Type B pancreatic cell (in vitro differentiated cells): ENCODE results near the gene EIF4E2. TPM values are rescaled to one million over a fixed set of nuclear protein-coding genes. Genes with fewer than 3 reads are reported as not detected.

Experiments
- DNase-seq: peaks from one replicate; pipeline ENCODE4 v3.0.0; 2021; ENCODE audit warnings: mixed read lengths; ENCODE audit not compliant: unreplicated experiment; ENCODE audit errors: extremely low spot score
- H3K27ac Mint-ChIP-seq: 2 replicates; pipeline ENCODE4 v1.8.0; 2021; ENCODE audit warnings: mild to moderate bottlenecking, mixed read lengths
- H3K27me3 Mint-ChIP-seq: 2 replicates; pipeline ENCODE4 v1.8.0; 2021; ENCODE audit warnings: mixed read lengths
- H3K36me3 Mint-ChIP-seq: 2 replicates; pipeline ENCODE4 v1.8.0; 2021; ENCODE audit warnings: mixed read lengths
- H3K4me1 Mint-ChIP-seq: one replicate; pipeline ENCODE4 v1.8.0; 2021; ENCODE audit warnings: mixed read lengths; ENCODE audit not compliant: unreplicated experiment
- H3K4me3 Mint-ChIP-seq: 2 replicates; pipeline ENCODE4 v1.8.0; 2021; ENCODE audit warnings: mild to moderate bottlenecking, mixed read lengths
- H3K9me3 Mint-ChIP-seq: 2 replicates; pipeline ENCODE4 v1.8.0; 2021; ENCODE audit warnings: mixed read lengths
- total RNA-seq: library from RNA; stranded (reverse); gene quantifications from 2 replicates; pipeline ENCODE4 v1.2.1, GENCODE V29; 2021; ENCODE audit warnings: low replicate concordance
- TF ChIP-seq, protein P1 (sequence below): fragments of 200-600 bp; sonication (generic); conservative IDR thresholded peaks from 2 replicates; pipeline ENCODE4 v1.5.0; 2021; ENCODE audit warnings: antibody characterized with exemption, mild to moderate bottlenecking

Gene EIF4E2
- total RNA-seq, 1 donor from 2014 or later = 77.1 TPM

DNA sequence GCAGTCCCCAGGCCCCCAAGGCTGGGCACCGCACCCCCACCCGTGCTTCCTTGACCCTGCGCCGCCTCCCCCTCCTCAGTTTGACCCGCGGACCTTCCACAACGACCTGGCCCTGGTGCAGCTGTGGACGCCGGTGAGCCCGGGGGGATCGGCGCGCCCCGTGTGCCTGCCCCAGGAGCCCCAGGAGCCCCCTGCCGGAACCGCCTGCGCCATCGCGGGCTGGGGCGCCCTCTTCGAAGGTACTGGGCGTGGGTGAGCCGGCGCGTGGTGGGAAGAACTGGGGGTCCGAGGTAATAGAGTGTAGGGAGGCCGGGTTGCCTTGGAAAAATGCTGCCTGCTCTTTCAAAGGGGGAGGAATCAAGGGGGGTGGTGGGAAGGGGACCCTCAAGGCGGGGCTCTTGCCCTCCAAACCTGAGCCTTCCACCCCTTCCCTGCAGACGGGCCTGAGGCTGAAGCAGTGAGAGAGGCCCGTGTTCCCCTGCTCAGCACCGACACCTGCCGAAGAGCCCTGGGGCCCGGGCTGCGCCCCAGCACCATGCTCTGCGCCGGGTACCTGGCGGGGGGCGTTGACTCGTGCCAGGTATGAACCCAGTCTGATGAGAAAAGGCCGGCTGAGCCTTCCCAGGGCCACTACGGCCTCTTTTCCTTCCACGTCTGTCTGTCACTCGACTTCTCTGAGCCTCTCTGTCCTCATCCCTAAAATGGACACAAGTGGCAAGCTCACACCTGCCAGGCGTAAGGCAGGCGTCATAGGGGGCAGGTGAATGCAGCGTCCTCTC is 27.7 kb upstream of the EIF4E2 start:
- TF ChIP-seq, protein P1, sequence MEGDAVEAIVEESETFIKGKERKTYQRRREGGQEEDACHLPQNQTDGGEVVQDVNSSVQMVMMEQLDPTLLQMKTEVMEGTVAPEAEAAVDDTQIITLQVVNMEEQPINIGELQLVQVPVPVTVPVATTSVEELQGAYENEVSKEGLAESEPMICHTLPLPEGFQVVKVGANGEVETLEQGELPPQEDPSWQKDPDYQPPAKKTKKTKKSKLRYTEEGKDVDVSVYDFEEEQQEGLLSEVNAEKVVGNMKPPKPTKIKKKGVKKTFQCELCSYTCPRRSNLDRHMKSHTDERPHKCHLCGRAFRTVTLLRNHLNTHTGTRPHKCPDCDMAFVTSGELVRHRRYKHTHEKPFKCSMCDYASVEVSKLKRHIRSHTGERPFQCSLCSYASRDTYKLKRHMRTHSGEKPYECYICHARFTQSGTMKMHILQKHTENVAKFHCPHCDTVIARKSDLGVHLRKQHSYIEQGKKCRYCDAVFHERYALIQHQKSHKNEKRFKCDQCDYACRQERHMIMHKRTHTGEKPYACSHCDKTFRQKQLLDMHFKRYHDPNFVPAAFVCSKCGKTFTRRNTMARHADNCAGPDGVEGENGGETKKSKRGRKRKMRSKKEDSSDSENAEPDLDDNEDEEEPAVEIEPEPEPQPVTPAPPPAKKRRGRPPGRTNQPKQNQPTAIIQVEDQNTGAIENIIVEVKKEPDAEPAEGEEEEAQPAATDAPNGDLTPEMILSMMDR = no peak
- no peak for DNase-seq
- Mint-ChIP-seq H3K4me3 (no peak overlapping the region), H3K4me1 (peaks cover 6% of the 10 kb centered on the region), H3K27me3 (peaks cover 50% of the 10 kb centered on the region), H3K36me3 (no peaks in the 10 kb centered on the region), H3K9me3 (no peaks in the 10 kb centered on the region), H3K27ac (no peak overlapping the region)

DNA sequence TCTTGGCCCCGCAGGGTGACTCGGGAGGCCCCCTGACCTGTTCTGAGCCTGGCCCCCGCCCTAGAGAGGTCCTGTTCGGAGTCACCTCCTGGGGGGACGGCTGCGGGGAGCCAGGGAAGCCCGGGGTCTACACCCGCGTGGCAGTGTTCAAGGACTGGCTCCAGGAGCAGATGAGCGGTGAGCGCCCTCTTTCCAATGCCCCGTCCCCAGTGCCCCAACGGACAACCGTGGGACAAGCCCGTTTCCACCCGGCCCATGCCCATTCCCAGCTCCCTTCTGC is 27.1 kb upstream of the EIF4E2 start:
- Mint-ChIP-seq H3K4me3 (no peak overlapping the region), H3K4me1 (peaks cover 6% of the 10 kb centered on the region), H3K27me3 (peaks cover 53% of the 10 kb centered on the region), H3K36me3 (no peaks in the 10 kb centered on the region), H3K27ac (no peak overlapping the region), H3K9me3 (no peaks in the 10 kb centered on the region)
- TF ChIP-seq, protein P1 = no peak
- no peak for DNase-seq

DNA sequence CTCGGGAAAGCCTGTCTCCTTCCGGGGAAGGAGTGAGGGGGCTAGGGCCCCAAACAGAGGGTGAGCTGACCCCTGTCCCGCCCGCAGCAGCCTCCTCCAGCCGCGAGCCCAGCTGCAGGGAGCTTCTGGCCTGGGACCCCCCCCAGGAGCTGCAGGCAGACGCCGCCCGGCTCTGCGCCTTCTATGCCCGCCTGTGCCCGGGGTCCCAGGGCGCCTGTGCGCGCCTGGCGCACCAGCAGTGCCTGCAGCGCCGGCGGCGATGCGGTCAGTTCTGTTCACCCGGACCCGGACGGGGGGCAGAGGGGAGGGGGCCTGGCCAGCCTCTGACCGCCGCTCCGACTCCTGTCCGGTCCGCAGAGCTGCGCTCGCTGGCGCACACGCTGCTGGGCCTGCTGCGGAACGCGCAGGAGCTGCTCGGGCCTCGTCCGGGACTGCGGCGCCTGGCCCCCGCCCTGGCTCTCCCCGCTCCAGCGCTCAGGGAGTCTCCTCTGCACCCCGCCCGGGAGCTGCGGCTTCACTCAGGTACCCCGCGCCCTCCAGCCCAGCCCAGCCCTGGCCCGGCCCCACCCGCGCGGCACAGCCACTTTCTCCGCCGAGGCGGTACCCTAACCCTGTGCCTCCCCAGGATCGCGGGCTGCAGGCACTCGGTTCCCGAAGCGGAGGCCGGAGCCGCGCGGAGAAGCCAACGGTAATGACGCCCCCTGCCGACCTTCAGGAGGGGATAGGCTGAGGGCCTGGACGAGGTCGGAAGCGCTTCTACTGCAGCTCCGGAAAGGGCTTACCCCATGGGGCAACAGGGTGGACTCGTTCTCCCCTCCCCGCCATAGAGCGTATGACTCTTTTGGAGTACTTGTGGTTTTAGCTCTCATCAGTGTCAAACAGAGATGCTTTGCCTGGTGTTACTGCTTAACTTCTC is 26.5 kb upstream of the EIF4E2 start:
- DNase-seq = no peak
- no peaks in the 10 kb centered on the region for H3K9me3 Mint-ChIP-seq
- H3K4me1 Mint-ChIP-seq = peaks cover 5% of the 10 kb centered on the region
- peak overlapping the region; percentile 23 for H3K27ac Mint-ChIP-seq
- TF ChIP-seq, protein P1 = peak; percentile 59
- H3K36me3 Mint-ChIP-seq = no peaks in the 10 kb centered on the region
- H3K4me3 Mint-ChIP-seq = peak overlapping the region; percentile 69
- peaks cover 54% of the 10 kb centered on the region for H3K27me3 Mint-ChIP-seq

DNA sequence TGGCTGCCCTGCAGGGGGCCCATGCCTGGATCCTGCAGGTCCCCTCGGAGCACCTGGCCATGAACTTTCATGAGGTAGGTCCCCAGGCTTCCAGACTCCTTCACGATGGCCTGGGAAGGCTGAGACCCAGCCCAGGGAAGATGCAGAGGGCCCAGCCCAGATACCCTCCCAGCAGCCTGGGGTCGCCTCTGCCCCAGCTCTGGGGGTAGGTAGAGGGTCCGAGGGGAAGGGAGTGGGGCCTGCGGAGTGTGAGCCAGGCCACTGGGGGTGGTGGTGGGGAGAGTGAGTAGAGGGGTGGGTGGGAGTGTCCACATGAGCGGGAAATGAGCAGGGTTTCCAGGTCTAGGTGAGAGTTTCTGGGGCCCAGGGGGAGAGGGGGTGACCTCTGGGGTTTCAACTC is 25.7 kb upstream of the EIF4E2 start:
- no peak overlapping the region for H3K4me3 Mint-ChIP-seq
- TF ChIP-seq, protein P1 = no peak
- H3K27me3 Mint-ChIP-seq = peaks cover 50% of the 10 kb centered on the region
- H3K36me3 Mint-ChIP-seq = no peaks in the 10 kb centered on the region
- no peak overlapping the region for H3K27ac Mint-ChIP-seq
- no peaks in the 10 kb centered on the region for H3K9me3 Mint-ChIP-seq
- no peaks in the 10 kb centered on the region for H3K4me1 Mint-ChIP-seq
- no peak for DNase-seq

DNA sequence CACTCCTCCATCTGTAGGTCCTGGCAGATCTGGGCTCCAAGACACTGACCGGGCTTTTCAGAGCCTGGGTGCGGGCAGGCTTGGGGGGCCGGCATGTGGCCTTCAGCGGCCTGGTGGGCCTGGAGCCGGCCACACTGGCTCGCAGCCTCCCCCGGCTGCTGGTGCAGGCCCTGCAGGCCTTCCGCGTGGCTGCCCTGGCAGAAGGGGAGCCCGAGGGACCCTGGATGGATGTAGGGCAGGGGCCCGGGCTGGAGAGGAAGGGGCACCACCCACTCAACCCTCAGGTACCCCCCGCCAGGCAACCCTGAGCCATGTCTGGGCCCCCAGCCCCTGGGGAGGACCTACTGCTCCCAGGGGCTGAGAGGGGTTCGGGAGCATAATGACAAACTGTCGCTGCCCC is 25.3 kb upstream of the EIF4E2 start:
- no peak for DNase-seq
- no peaks in the 10 kb centered on the region for H3K9me3 Mint-ChIP-seq
- no peaks in the 10 kb centered on the region for H3K36me3 Mint-ChIP-seq
- TF ChIP-seq, protein P1 = no peak
- H3K27ac Mint-ChIP-seq = no peak overlapping the region
- H3K27me3 Mint-ChIP-seq = peaks cover 49% of the 10 kb centered on the region
- no peak overlapping the region for H3K4me3 Mint-ChIP-seq
- H3K4me1 Mint-ChIP-seq = no peaks in the 10 kb centered on the region
